Activated T-helper 1 cell treated with Interleukin-2 at 50 U/mL for 16 hours (primary cell): Measurements from ENCODE around the gene HSPA6.
"Not testable (repeated sequence)": the region's sequence is repeated elsewhere in the genome, so short reads cannot be mapped to it uniquely, and the experiment has no call there.

Source experiments
- DNase-seq: peaks from one replicate; pipeline ENCODE4 v3.0.0-alpha.2; 2020; ENCODE audit warnings: low read depth

HSPA6 gene

DNA sequence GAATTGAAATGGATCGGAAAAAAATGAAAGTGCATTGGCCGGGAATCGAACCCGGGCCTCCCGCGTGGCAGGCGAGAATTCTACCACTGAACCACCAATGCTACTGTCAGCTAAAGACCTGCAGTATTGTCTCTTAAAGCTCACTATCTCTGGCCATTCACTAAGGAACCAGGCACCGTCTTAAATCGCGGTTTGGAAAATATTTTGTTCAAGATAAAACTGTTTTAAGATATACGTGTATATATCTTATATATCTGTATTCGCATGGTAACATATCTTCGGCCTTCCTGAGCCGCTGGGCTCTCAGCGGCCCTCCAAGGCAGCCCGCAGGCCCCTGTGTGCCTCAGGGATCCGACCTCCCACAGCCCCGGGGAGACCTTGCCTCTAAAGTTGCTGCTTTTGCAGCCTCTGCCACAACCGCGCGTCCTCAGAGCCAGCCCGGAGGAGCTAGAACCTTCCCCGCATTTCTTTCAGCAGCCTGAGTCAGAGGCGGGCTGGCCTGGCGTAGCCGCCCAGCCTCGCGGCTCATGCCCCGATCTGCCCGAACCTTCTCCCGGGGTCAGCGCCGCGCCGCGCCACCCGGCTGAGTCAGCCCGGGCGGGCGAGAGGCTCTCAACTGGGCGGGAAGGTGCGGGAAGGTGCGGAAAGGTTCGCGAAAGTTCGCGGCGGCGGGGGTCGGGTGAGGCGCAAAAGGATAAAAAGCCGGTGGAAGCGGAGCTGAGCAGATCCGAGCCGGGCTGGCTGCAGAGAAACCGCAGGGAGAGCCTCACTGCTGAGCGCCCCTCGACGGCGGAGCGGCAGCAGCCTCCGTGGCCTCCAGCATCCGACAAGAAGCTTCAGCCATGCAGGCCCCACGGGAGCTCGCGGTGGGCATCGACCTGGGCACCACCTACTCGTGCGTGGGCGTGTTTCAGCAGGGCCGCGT lies at the start of gene HSPA6:
Gene HSPA6 (plus strand): TSS at position 724 of the 925 bp plus-strand sequence. CDS start 119 bp downstream, at position 843.
- peak; percentile 47 for DNase-seq

- DNase-seq = not testable (repeated sequence)
These were observed 46.6 kb upstream of the HSPA6 start for GRCh38 chr1:161477711-161478110.

DNA sequence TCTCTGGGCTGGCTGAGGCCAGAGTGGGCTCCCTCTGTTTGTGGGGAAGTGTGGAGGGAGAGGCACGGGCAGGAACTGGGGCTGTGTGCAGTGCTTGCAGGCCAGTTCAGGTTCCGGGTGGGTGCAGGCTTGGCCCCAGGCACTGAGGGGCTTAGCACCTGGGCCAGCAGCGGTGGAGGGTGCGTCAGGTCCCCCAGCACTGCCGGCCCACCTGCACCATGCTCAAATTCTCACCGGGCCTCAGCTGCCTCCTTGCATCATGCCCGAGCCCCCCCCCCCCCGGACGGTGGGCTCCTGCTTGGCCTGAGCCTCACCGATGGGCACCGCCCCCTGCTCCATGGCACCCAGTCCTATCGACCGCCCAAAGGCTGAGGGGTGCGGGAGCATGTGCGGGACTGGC lies 45.4 kb upstream of the HSPA6 start:
- DNase-seq = no peak

DNA sequence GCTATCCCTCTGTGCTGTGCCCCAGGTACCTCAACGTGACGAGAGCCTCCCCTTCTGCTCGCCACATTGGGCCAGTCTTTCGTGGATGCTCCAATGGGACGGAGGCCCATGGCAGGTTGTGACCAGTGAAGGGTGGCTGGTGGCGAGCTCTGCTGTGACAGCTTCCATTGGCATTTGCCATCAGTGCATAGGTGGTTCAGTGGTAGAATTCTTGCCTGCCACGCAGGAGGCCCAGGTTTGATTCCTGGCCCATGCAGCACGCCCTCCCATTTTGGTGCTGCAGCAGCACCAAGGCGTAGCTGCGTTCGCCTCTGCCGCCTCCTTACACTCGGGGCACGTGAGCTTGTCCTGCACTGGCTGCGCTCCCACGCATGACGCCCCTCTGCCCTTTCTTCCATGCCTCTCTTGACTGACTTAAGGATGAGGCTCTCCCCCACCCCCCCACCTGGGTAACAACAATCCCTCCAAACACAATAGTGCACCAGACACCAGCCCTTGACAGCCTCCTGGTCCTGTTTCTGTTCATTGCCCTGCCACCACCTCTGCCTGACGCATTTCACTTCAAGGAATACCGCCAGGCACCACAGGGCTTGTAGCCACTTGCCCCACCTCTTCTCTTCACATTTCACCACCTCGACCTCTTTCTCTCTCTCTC lies 43.8 kb upstream of the HSPA6 start:
- no peak for DNase-seq

DNA sequence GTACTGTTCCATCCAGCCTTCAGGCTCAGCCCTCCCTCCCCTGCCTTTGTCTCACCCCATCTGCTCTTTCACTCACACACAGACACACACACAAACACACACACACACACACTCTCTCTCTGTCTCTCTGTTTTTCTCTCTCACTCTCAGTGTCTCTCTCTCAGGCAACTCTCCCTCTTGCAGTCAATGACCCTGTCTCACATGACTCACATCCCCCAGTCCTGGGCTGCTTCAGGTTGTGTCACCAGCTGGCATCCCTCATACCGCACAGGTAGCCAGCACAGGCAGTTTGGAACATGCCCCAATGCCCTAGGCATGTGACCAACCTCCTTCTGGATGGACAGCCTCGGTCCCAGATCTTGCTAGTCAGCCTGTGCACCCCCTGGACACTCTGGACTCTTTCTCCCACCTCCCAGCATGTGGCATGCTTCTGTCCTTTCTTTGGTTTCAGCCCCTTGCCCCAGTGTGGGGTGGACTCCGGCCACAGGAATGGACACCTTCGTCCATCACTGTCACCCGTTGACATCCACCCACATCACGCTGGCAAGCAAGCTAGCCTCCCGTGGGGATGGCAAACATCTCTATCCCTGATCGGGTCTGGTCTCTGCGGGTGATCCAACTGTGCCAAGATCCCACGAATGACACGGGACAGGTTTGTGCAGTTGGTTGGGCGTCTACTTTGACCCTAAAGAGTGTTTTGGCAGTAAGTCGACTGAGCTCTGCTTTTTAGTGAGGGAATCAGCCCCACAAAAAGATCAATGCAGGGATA lies 42.5 kb upstream of the HSPA6 start:
- DNase-seq = no peak

GRCh38 chr1:161482610-161483009 lies 41.7 kb upstream of the HSPA6 start:
- DNase-seq = no peak

- no peak for DNase-seq
These were observed 41.0 kb upstream of the HSPA6 start for GRCh38 chr1:161483361-161483760.

GRCh38 chr1:161484613-161485012 lies 39.7 kb upstream of the HSPA6 start:
- DNase-seq = no peak

DNA sequence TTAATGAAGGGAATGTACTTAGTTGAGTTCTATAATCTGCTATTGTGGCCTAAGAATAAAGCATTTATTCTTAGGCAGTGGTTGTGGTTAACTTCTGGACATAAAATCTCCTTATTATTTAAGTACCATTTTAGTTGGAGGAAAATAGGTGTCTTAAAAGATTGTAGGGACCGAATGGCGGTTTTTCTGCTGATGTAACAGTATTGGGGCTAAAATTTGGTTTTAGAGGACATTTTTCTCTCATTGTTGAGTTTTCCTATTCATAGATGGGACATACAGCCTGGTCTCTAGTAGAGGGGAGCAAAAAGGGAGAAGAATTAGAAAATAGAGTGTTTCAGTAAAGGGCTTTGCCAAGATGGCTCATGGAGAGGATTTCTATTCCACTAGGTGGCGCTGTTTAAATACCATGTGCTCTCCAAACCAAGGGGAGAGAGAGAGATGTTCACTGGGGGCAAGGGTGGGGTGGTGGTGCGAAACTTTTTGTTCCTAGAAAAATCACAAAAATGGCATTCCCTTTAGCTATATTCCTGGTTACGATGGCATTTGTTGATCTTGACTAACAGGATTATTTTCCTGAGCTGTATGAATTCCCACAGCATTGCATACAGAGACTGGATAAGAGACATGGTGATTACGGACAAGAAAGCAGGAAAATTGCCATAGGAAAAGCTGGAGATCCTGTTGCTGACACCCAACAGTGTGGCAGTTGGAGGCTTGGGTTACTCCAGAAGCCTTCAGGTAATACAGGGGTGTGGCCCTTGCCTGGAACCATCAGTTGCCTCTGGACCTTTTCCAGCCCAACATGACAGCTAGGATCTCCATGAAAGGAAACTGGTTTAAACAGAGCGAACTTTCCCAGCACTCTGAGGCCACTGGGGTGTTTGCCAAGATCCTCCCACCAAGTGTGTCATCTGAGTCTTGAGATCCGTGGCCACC lies 37.3 kb upstream of the HSPA6 start:
- DNase-seq = no peak

GRCh38 chr1:161491472-161491871 lies 32.9 kb upstream of the HSPA6 start:
- DNase-seq = no peak

DNA sequence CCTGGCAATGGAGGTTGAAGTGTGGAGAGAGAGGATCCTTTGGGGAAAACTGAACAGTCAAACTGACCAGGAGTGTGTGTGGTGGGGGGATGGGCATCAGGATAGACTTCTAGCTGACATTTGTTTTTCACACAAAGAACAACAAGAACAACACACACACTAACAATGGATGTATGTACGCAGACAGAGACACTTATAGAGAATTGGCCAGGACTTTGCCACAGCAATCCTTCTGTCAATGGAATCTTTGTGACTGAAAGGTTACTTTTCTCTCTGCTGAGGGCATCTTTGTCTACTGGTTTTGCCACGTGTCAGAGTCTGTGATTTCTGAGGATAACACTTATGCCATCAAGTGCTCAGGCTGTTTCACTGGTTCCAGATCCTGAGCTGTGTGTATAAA lies 31.5 kb upstream of the HSPA6 start:
- no peak for DNase-seq

DNA sequence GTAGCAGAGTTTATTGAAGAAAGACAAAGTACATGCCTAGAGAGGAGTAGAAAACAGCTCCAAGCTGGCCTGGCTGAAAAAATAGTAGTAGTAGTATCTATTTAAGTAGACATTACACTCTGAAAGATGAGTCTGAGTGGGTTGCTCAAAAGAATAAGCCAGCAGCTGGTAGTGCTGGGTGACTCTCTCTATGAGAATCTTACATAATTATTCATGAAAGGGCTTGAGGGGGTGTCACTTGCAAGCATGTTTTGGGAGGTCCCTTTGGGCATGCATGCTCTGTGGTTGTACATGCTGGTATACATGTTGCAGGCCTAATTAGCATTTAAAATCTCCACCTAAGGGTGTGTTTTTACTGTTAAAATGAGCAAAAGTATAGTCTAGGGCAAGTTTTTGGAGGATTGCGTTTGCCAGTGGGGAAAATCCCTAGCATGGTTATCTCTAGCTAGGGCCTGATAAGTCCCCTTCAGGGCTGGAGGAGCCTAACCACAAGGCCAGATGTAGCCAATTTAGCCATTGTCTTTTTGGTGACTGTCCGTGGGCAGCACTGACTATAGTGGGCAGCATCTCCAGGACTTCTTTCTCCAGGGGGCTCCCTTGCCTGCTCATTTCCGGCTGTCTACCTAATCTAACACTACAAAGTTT lies 30.1 kb upstream of the HSPA6 start:
- no peak for DNase-seq

GRCh38 chr1:161495490-161495889 lies 28.9 kb upstream of the HSPA6 start:
- DNase-seq = no peak

- DNase-seq = no peak
These were observed 26.4 kb upstream of the HSPA6 start for GRCh38 chr1:161497961-161498360.

- DNase-seq = no peak
These were observed 25.7 kb upstream of the HSPA6 start for GRCh38 chr1:161498646-161499045.

DNA sequence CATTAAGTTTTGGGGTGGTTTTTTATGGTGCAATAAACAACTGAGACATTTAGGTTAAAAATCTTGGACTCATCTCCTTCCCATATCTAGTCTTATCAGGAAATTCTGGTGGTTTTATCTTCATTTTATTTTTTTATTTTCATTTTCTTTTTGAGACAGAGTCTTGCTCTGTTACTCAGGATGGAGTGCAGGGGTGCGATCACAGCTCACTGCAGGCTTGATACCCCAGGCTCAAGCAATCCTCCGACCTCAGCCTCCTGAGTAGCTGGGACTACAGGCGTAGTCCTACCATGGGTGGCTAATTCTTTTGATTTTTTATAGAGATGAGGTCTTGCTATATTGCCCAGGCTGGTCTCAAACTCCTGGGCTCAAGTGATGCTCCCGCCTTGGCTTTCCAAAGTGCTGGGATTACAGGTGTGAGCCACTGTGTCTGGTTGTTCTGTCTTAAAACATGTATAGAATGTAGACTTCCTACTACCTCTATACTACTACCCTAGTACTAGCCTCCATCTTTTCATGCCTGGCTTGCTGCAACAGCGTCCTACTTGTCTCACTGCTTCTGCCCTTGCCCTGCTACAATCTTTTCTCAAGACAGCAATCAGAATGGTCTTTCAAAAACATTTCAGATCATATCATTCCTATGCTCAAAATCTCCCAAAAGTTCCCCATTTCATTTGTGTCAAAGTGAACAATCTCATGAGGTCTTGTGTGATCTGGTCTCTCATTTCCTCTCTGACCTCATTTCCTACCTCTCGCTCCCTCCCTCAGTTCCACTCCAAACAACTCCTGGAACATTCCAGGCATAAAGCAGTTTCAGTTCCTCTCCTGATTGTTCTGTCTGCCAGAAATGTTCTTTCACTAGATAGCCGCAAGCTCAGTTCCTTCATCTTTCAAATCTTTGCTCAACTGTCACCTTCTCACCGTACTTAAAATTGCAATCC lies 25.0 kb upstream of the HSPA6 start:
- DNase-seq = no peak

DNA sequence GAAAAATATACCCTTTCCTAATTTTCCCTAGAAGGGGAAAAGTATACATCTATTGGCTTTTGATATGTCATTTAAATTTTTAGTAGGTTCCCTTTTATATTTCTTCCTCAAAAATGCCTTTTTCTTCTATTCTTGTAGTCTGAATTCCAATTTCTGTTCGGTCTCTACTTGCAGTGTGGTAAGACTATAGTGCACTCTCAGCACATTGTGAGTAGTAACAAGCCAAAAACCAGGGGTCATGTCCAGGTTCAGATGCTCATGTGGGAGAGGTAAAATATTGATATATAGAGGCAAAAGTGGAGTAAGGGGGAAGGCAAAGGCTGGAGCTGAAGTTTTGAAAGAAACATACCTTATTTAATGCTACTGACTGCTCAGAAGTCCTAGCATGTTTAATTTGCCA lies 23.1 kb upstream of the HSPA6 start:
- DNase-seq = no peak

DNA sequence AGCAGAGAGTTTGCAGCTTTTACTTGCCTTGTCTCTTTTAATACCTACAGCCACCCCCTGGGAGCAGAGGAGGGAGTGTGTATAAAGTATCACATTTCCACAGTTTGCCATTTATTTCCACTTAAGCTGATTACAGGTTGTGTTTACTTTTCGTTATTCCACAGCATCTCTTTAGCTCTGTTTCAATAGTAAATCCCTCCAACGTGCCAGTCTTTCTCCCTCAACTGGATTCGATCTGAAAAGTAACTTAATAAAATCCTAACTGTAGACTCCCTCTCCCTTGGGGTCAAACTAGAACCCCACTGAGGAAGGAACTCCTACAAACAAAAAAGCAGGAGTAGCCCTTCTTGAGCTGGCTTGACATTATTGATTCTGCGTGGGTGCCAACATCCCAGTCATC lies 22.2 kb upstream of the HSPA6 start:
- no peak for DNase-seq

- no peak for DNase-seq
These were observed 21.5 kb upstream of the HSPA6 start for GRCh38 chr1:161502641-161503393.
